OCI-LY1 (cell line): ENCODE measurements around the gene PDIK1L.
A peak's percentile ranks its signal among the peaks of the same experiment; 100 is the strongest.

Experiments used
- H2AFZ ChIP-seq: fragments of 200-600 bp; sonication (generic), shearing (Covaris generic); 2 replicates; pipeline ENCODE4 v1.6.0; 2014; ENCODE audit warnings: antibody characterized with exemption, mild to moderate bottlenecking, low read length
- H3F3A ChIP-seq: fragments of 200-600 bp; sonication (generic), shearing (Covaris generic); 2 replicates; pipeline ENCODE4 v1.6.0; 2014; ENCODE audit warnings: mild to moderate bottlenecking, antibody characterized with exemption, low read length, moderate library complexity; ENCODE audit not compliant: insufficient read depth
- H3K27ac ChIP-seq: fragments of 200-600 bp; sonication (generic); 2 replicates; pipeline ENCODE4 v1.5.1; 2014; ENCODE audit warnings: low read length, mixed run types, mild to moderate bottlenecking, low read depth; ENCODE audit not compliant: poor library complexity, severe bottlenecking
- H3K27me3 ChIP-seq: fragments of 200-600 bp; sonication (generic); 2 replicates; pipeline ENCODE4 v1.6.0; 2014; ENCODE audit warnings: antibody characterized with exemption, mild to moderate bottlenecking, low read length, moderate library complexity; ENCODE audit not compliant: insufficient read depth
- H3K36me3 ChIP-seq: fragments of 200-600 bp; sonication (generic); 2 replicates; pipeline ENCODE4 v1.6.1; 2014; ENCODE audit warnings: mild to moderate bottlenecking, antibody characterized with exemption, low read length, moderate library complexity, mixed read lengths; ENCODE audit not compliant: insufficient read depth
- H3K4me1 ChIP-seq: fragments of 200-600 bp; sonication (generic); 2 replicates; pipeline ENCODE4 v1.5.1; 2014; ENCODE audit warnings: mild to moderate bottlenecking, low read length, moderate library complexity; ENCODE audit not compliant: insufficient read depth, severe bottlenecking
- H3K4me2 ChIP-seq: fragments of 200-600 bp; sonication (generic), shearing (Covaris generic); 2 replicates; pipeline ENCODE4 v1.6.1; 2014; ENCODE audit warnings: low read length
- H3K4me3 ChIP-seq: fragments of 200-600 bp; sonication (generic); 2 replicates; pipeline ENCODE4 v1.5.1; 2014; ENCODE audit warnings: low read length, low read depth, mild to moderate bottlenecking, mixed read lengths; ENCODE audit not compliant: poor library complexity, severe bottlenecking
- H3K79me2 ChIP-seq: fragments of 200-600 bp; shearing (Covaris generic); 2 replicates; pipeline ENCODE4 v1.6.1; 2016; ENCODE audit warnings: mixed run types, low read length, mixed read lengths; ENCODE audit not compliant: insufficient read depth
- H3K9ac ChIP-seq: fragments of 200-600 bp; sonication (generic), shearing (Covaris generic); 2 replicates; pipeline ENCODE4 v1.6.1; 2014; ENCODE audit warnings: mild to moderate bottlenecking, low read length, mixed read lengths
- H3K9me2 ChIP-seq: fragments of 200-600 bp; sonication (generic), shearing (Covaris generic); 2 replicates; pipeline ENCODE4 v1.6.1; 2014; ENCODE audit warnings: low read depth, mild to moderate bottlenecking, low read length, mixed read lengths
- H3K9me3 ChIP-seq: fragments of 200-600 bp; shearing (Covaris generic); 2 replicates; pipeline ENCODE4 v1.6.1; 2014; ENCODE audit warnings: low read length, mixed read lengths
- H4K20me1 ChIP-seq: fragments of 200-600 bp; sonication (generic), shearing (Covaris generic); 2 replicates; pipeline ENCODE4 v1.6.0; 2016; ENCODE audit warnings: mild to moderate bottlenecking, low read length; ENCODE audit not compliant: insufficient read depth
- EZH2 ChIP-seq: fragments of 200-600 bp; sonication (generic), shearing (Covaris generic); IDR thresholded peaks from 2 replicates; pipeline ENCODE4 v1.8.0; 2017; ENCODE audit warnings: borderline replicate concordance, mixed run types, mild to moderate bottlenecking, antibody characterized with exemption, low read length, moderate library complexity, mixed read lengths
- TF ChIP-seq, protein P1 (sequence below): fragments of 200-600 bp; sonication (generic), shearing (Covaris generic); IDR thresholded peaks from 2 replicates; pipeline ENCODE4 v1.5.1; 2017; ENCODE audit warnings: mild to moderate bottlenecking, antibody characterized with exemption, low read length, moderate library complexity, mixed read lengths

Gene PDIK1L

DNA sequence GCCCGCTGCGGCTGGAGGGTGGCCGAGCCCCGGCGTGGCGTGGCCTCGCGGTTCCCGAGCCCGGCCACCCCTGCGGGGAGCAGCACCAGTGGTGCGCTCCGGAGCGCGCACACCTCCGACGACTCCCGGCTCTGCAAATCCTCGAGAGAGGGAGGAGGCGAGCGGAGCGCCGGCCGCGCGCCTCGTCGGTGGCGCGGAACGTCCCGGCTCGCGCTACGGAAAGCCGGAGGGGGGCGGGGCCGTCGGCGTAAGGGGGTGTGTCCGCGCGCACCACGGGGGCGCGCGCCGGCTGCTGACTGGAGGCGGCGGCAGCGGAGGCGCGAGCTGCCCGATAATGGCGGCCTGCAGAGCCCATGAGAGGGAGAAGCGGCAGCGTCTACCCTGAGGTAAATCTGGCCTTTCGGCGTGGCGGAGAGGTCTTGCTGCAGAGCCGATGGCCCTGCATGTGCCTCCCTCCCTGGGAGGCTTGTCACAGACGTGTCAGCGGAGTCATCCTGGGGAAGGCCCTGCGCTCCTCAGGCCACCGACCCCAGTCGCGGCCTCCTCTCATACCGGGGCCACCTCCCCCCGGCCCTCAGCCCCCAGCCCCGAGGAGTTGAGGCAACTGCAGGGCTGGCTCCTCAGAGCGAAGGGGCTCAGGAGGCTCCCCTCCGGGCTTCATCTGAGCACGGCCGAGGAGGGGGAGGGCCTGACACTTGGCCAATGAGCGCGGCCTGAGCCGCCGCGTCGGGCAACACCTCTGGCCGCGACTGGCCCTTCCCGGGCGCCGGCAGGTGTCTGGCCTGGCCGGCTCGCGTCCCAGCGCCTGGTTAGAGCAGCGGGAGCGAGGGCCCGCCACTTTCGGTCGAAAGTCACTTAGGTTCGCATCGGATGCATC is at the start of gene PDIK1L:
Gene PDIK1L, plus strand, starts transcription at position 295 of the 877 bp plus-strand sequence. CDS start 2,485 bp downstream, outside the sequence.
- no peak for TF ChIP-seq EZH2
- TF ChIP-seq, protein P1, sequence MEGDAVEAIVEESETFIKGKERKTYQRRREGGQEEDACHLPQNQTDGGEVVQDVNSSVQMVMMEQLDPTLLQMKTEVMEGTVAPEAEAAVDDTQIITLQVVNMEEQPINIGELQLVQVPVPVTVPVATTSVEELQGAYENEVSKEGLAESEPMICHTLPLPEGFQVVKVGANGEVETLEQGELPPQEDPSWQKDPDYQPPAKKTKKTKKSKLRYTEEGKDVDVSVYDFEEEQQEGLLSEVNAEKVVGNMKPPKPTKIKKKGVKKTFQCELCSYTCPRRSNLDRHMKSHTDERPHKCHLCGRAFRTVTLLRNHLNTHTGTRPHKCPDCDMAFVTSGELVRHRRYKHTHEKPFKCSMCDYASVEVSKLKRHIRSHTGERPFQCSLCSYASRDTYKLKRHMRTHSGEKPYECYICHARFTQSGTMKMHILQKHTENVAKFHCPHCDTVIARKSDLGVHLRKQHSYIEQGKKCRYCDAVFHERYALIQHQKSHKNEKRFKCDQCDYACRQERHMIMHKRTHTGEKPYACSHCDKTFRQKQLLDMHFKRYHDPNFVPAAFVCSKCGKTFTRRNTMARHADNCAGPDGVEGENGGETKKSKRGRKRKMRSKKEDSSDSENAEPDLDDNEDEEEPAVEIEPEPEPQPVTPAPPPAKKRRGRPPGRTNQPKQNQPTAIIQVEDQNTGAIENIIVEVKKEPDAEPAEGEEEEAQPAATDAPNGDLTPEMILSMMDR, result no peak
- Histone ChIP-seq H3K9me3 (no peaks in the 10 kb centered on the region), H3K4me1 (peaks cover 35% of the 10 kb centered on the region), H3K36me3 (peaks cover 24% of the 10 kb centered on the region; the same call in 1 of the 2 replicates), H3F3A (no peaks in the 10 kb centered on the region), H2AFZ (no peak within 1 kb of the TSS), H4K20me1 (no peaks in the 10 kb centered on the region), H3K27ac (peak within 1 kb of the TSS; percentile 81), H3K27me3 (peaks cover 3% of the 10 kb centered on the region; the same call in 1 of the 2 replicates), H3K9me2 (no peaks in the 10 kb centered on the region), H3K4me3 (peak within 1 kb of the TSS; percentile 75), H3K9ac (peak within 1 kb of the TSS; percentile 84), H3K4me2 (peak within 1 kb of the TSS; percentile 90), H3K79me2 (no peaks in the 10 kb centered on the region)

DNA sequence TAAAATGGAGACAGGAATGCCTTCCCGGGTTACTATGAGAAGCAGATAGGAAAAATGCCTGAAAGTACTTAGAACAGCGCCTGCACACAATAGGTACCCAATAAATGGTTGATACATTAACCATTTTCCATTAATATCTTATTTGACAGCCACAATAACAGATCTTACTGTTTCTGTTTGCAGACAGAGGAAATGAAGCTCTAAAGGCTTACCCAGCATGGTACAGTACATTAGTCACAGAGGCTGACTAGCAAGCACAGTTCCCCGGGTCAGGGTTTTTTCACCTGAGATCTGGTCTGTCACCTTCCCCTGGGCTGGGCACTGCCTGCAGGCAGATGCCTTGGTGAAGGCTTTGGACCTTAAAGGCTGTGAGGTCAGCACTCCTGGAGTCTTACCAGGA is 47.1 kb upstream of the PDIK1L start:
- no peak overlapping the region for H3K9ac ChIP-seq
- no peaks in the 10 kb centered on the region for H3K36me3 ChIP-seq
- no peaks in the 10 kb centered on the region for H3K9me2 ChIP-seq
- H3K27me3 ChIP-seq, result 0 out of 2 replicates have a peak, but pooled peaks cover 6% of the 10 kb centered on the region
- no peak overlapping the region for H3K4me2 ChIP-seq
- H3K4me3 ChIP-seq, result no peak overlapping the region
- TF ChIP-seq EZH2, result no peak
- TF ChIP-seq, protein P1, result no peak
- H3K4me1 ChIP-seq, result no peaks in the 10 kb centered on the region
- no peaks in the 10 kb centered on the region for H3K79me2 ChIP-seq
- no peaks in the 10 kb centered on the region for H3F3A ChIP-seq
- H2AFZ ChIP-seq, result no peak overlapping the region
- H3K27ac ChIP-seq, result no peak overlapping the region
- H4K20me1 ChIP-seq, result no peaks in the 10 kb centered on the region
- no peaks in the 10 kb centered on the region for H3K9me3 ChIP-seq

DNA sequence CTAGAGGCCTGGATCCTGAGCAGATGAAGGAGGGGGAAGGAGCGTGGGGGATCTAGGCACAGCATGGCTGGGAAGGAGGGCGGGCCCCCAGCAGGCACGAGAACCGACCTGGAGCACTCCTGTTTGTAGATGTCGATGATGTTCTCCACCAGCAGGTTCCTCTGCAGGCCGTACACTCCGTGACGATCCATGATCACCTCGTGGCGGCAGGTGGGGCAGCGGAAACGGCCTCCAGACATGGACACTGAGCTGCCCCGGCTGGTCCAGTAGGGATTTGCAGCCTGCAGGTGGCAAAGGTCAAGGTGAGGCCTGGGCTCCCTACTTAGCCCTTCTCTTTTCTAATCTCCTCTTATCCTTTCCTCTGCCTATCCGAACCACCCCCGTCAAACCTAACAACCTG is 45.5 kb upstream of the PDIK1L start:
- TF ChIP-seq, protein P1, result no peak
- TF ChIP-seq EZH2, result no peak
- Histone ChIP-seq H3K27ac (no peak overlapping the region), H3F3A (no peaks in the 10 kb centered on the region), H3K9ac (no peak overlapping the region), H3K4me1 (no peaks in the 10 kb centered on the region), H2AFZ (no peak overlapping the region), H3K4me2 (no peak overlapping the region), H3K36me3 (no peaks in the 10 kb centered on the region), H4K20me1 (no peaks in the 10 kb centered on the region), H3K9me3 (no peaks in the 10 kb centered on the region), H3K27me3 (no peaks in the 10 kb centered on the region), H3K4me3 (no peak overlapping the region), H3K9me2 (no peaks in the 10 kb centered on the region), H3K79me2 (no peaks in the 10 kb centered on the region)
